KMS-11 (cell line): ENCODE results near the gene SEPSECS.

ENCODE experiments used
- H2AFZ ChIP-seq: fragments of 200-600 bp; sonication (generic); 2 replicates; pipeline ENCODE4 v1.6.1; 2016; ENCODE audit warnings: antibody characterized with exemption, mixed run types, low read depth
- H3K27ac ChIP-seq: fragments of 200-600 bp; sonication (generic); 2 replicates; pipeline ENCODE4 v1.6.1; 2016; ENCODE audit warnings: mild to moderate bottlenecking, mixed run types
- H3K27me3 ChIP-seq: fragments of 200-600 bp; sonication (generic); 2 replicates; pipeline ENCODE4 v1.6.1; 2017; ENCODE audit warnings: mild to moderate bottlenecking, low read depth, mixed run types, moderate library complexity; ENCODE audit not compliant: insufficient read depth
- H3K36me3 ChIP-seq: fragments of 200-600 bp; sonication (generic); 2 replicates; pipeline ENCODE4 v1.6.1; 2017; ENCODE audit warnings: mild to moderate bottlenecking, mixed run types; ENCODE audit not compliant: insufficient read depth
- H3K4me1 ChIP-seq: fragments of 200-600 bp; sonication (generic); 2 replicates; pipeline ENCODE4 v1.6.1; 2016; ENCODE audit warnings: mild to moderate bottlenecking, low read depth, mixed run types; ENCODE audit not compliant: poor library complexity, severe bottlenecking
- H3K4me2 ChIP-seq: fragments of 200-600 bp; sonication (generic); 2 replicates; pipeline ENCODE4 v1.7.0; 2016; ENCODE audit warnings: mild to moderate bottlenecking, mixed run types
- H3K4me3 ChIP-seq: fragments of 200-600 bp; sonication (generic); IDR thresholded peaks from 2 replicates; pipeline ENCODE4 v1.6.1; 2017; ENCODE audit warnings: low read depth, low read length, mixed read lengths; ENCODE audit not compliant: insufficient read depth
- H3K79me2 ChIP-seq: fragments of 200-600 bp; sonication (generic); 2 replicates; pipeline ENCODE4 v1.6.1; 2016; ENCODE audit warnings: low read depth, mixed run types; ENCODE audit not compliant: insufficient read depth
- H3K9ac ChIP-seq: fragments of 200-600 bp; sonication (generic); 2 replicates; pipeline ENCODE4 v1.6.1; 2016; ENCODE audit warnings: mild to moderate bottlenecking, mixed run types
- H4K20me1 ChIP-seq: fragments of 200-600 bp; sonication (generic); 2 replicates; pipeline ENCODE4 v1.6.1; 2016; ENCODE audit warnings: mild to moderate bottlenecking, mixed run types; ENCODE audit not compliant: insufficient read depth
- TF ChIP-seq, protein P1 (sequence below): fragments of 200-600 bp; sonication (generic); conservative IDR thresholded peaks from 2 replicates; pipeline ENCODE4 v1.6.1; 2017; ENCODE audit warnings: low read depth, mild to moderate bottlenecking, antibody characterized with exemption, low read length, moderate library complexity, mixed read lengths

The SEPSECS gene

DNA sequence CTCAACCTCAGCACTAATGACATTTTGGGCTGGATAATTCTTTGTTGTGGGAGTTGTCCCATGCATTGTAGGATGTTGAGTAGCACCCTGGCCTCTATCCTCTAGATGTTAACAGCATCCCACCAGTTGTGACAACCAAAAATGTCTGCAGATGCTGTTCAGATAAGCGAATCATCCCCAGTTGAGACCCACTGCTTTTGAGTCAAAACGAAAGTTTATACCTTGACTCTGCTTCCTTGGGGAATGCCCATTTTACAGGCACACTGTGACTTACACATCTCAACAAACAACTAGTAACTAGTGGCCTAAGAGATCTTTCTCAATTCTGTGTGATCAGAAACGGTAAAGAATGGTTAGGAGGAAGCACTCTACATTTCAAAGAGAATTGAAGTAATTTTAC is 37.0 kb downstream of the SEPSECS start:
- H3K27ac ChIP-seq = no peak overlapping the region
- no peak overlapping the region for H3K9ac ChIP-seq
- H3K4me2 ChIP-seq = no peak overlapping the region
- H3K79me2 ChIP-seq = no peaks in the 10 kb centered on the region
- no peaks in the 10 kb centered on the region for H3K36me3 ChIP-seq
- H2AFZ ChIP-seq = no peak overlapping the region
- TF ChIP-seq, protein P1, sequence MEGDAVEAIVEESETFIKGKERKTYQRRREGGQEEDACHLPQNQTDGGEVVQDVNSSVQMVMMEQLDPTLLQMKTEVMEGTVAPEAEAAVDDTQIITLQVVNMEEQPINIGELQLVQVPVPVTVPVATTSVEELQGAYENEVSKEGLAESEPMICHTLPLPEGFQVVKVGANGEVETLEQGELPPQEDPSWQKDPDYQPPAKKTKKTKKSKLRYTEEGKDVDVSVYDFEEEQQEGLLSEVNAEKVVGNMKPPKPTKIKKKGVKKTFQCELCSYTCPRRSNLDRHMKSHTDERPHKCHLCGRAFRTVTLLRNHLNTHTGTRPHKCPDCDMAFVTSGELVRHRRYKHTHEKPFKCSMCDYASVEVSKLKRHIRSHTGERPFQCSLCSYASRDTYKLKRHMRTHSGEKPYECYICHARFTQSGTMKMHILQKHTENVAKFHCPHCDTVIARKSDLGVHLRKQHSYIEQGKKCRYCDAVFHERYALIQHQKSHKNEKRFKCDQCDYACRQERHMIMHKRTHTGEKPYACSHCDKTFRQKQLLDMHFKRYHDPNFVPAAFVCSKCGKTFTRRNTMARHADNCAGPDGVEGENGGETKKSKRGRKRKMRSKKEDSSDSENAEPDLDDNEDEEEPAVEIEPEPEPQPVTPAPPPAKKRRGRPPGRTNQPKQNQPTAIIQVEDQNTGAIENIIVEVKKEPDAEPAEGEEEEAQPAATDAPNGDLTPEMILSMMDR = no peak
- no peaks in the 10 kb centered on the region for H4K20me1 ChIP-seq
- H3K4me1 ChIP-seq = no peaks in the 10 kb centered on the region
- H3K27me3 ChIP-seq = no peaks in the 10 kb centered on the region
- H3K4me3 ChIP-seq = no peak overlapping the region

GRCh38 chr4:25120146-25120940 is 39.9 kb downstream of the SEPSECS start:
- H3K27ac ChIP-seq = no peak overlapping the region
- H3K4me3 ChIP-seq = no peak overlapping the region

GRCh38 chr4:25117716-25118472 is 42.4 kb downstream of the SEPSECS start:
- Histone ChIP-seq H3K9ac (no peak overlapping the region), H2AFZ (no peak overlapping the region), H3K4me3 (no peak overlapping the region), H3K79me2 (no peaks in the 10 kb centered on the region), H3K36me3 (no peaks in the 10 kb centered on the region), H3K4me1 (no peaks in the 10 kb centered on the region), H3K4me2 (no peak overlapping the region), H3K27me3 (no peaks in the 10 kb centered on the region), H4K20me1 (no peaks in the 10 kb centered on the region), H3K27ac (no peak overlapping the region)
- TF ChIP-seq, protein P1 = no peak

More at GRCh38 chr4:25120146-25120940, 39.9 kb downstream of the SEPSECS start:
- Histone ChIP-seq H3K4me2 (no peak overlapping the region), H3K4me1 (no peaks in the 10 kb centered on the region), H4K20me1 (no peaks in the 10 kb centered on the region), H3K9ac (no peak overlapping the region), H3K27me3 (no peaks in the 10 kb centered on the region), H2AFZ (no peak overlapping the region), H3K79me2 (no peaks in the 10 kb centered on the region), H3K36me3 (no peaks in the 10 kb centered on the region)
- TF ChIP-seq, protein P1 = no peak

DNA sequence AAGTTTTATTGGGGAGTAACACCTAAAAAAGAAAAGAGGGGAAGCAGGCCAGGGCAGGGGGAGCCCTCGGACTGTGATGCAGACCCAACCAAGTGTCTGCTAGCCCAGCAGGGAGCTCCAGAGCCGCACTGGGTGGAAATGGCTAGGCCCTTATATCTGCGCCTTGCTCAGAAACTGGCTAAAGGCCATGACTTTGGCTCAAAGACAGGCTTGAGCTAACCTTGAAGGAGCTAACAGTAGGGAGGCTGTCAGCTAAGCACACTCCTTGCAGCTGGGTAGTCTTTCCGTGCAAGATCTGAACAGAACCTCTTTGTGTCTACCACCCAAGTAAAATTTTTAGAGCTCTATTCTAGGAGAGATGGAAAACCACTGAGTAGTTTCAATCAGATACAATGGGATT is 43.0 kb downstream of the SEPSECS start:
- Histone ChIP-seq H3K4me2 (no peak overlapping the region), H2AFZ (no peak overlapping the region), H3K4me3 (no peak overlapping the region), H3K27ac (no peak overlapping the region), H3K79me2 (no peaks in the 10 kb centered on the region), H3K27me3 (no peaks in the 10 kb centered on the region), H3K9ac (no peak overlapping the region), H3K36me3 (no peaks in the 10 kb centered on the region), H3K4me1 (no peaks in the 10 kb centered on the region), H4K20me1 (no peaks in the 10 kb centered on the region)
- TF ChIP-seq, protein P1 = no peak
